Activated naive CD8-positive, alpha-beta T cell treated with anti-CD3 and anti-CD28 coated beads, Interleukin-2, amount 10 ng/mL, durations not matched to agents 7 days and 5 days (primary cell): ENCODE data around the gene RPS6KA4. TPM values are rescaled to one million over a fixed set of nuclear protein-coding genes. Genes with fewer than 3 reads are reported as not detected.

Experiments used
- ATAC-seq: fragments of 150-1000 bp; cut with Tn5 transposase; one replicate; pipeline ENCODE4 v1.10.0; 2021; ENCODE audit warnings: low read depth, moderate library complexity
- POLR2A ChIA-PET: fragments of 350-600 bp; sonication (Branson Sonifier 250); formaldehyde crosslinking; loops from one replicate; lab custom pipeline; 2021; ENCODE audit warnings: antibody characterized with exemption; lab: Charles Lee
- DNase-seq: peaks from one replicate; pipeline ENCODE4 v3.0.0; 2021
- H3K27ac Mint-ChIP-seq: one replicate; pipeline ENCODE4 v1.8.0; 2022; ENCODE audit warnings: mild to moderate bottlenecking, mixed read lengths
- H3K27me3 Mint-ChIP-seq: one replicate; pipeline ENCODE4 v1.8.0; 2022; ENCODE audit warnings: mild to moderate bottlenecking, moderate library complexity, mixed read lengths
- H3K36me3 Mint-ChIP-seq: one replicate; pipeline ENCODE4 v1.8.0; 2021; ENCODE audit warnings: mild to moderate bottlenecking, mixed read lengths
- H3K4me1 Mint-ChIP-seq: one replicate; pipeline ENCODE4 v1.8.0; 2021; ENCODE audit warnings: mixed read lengths
- H3K4me3 Mint-ChIP-seq: one replicate; pipeline ENCODE4 v1.8.0; 2022; ENCODE audit warnings: mild to moderate bottlenecking, moderate library complexity, mixed read lengths
- H3K9me3 Mint-ChIP-seq: one replicate; pipeline ENCODE4 v1.8.0; 2021; ENCODE audit warnings: mixed read lengths
- total RNA-seq, 2 experiments: library from RNA; stranded (reverse); gene quantifications; one replicate each; pipeline ENCODE4 v1.2.3, GENCODE V29; 2021

The RPS6KA4 gene
- total RNA-seq, 2 experiments from 2014 or later: 32.4 to 33.9 TPM

- H3K27ac Mint-ChIP-seq: no peak overlapping the region
- POLR2A ChIA-PET: interaction anchor here (0.7 kb wide), 1 partner anchor 27 kb away, joined by 3 read pairs; no protein-coding TSS in a partner anchor
- ATAC-seq (no peak), DNase-seq (no peak)
- peaks cover 30% of the 10 kb centered on the region for H3K36me3 Mint-ChIP-seq
- no peak overlapping the region for H3K4me3 Mint-ChIP-seq
- no peaks in the 10 kb centered on the region for H3K27me3 Mint-ChIP-seq
- H3K4me1 Mint-ChIP-seq: peaks cover 14% of the 10 kb centered on the region
- no peaks in the 10 kb centered on the region for H3K9me3 Mint-ChIP-seq
Measured at GRCh38 chr11:64364911-64365310, 5.9 kb downstream of the RPS6KA4 start.

DNA sequence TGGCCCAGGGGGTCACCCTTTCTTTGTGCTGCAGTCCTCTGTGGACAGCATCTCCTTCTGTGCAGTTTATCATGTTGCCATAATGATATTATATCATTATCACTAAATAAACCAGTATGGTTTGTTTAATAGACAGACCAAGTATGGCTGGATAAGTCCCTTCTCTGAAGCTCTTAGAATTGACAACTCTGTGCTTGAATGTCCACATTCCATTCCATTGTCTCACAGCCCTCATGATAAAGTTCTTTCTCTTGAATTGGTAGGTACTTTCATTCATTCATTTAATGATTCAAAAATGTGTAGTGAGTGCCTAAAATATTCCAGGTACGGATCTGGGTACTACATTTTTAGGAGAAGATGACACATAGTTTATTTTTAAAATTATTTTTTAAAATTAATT, 7.8 kb downstream of the RPS6KA4 start:
- Mint-ChIP-seq H3K4me3 (no peak overlapping the region), H3K9me3 (no peaks in the 10 kb centered on the region), H3K4me1 (peaks cover 6% of the 10 kb centered on the region), H3K27me3 (no peaks in the 10 kb centered on the region), H3K27ac (no peak overlapping the region), H3K36me3 (peaks cover 31% of the 10 kb centered on the region)
- POLR2A ChIA-PET: no interaction called here
- DNase-seq (no peak), ATAC-seq (no peak)

- Mint-ChIP-seq H3K4me1 (peaks cover 3% of the 10 kb centered on the region), H3K9me3 (no peaks in the 10 kb centered on the region), H3K4me3 (no peak overlapping the region), H3K27me3 (no peaks in the 10 kb centered on the region), H3K36me3 (peaks cover 25% of the 10 kb centered on the region), H3K27ac (no peak overlapping the region)
- DNase-seq (no peak), ATAC-seq (no peak)
- POLR2A ChIA-PET: no interaction called here
Measured at GRCh38 chr11:64367931-64368672, 9.1 kb downstream of the RPS6KA4 start.

- Mint-ChIP-seq H3K9me3 (no peaks in the 10 kb centered on the region), H3K4me1 (peaks cover 3% of the 10 kb centered on the region), H3K36me3 (peaks cover 20% of the 10 kb centered on the region), H3K4me3 (no peak overlapping the region), H3K27me3 (no peaks in the 10 kb centered on the region), H3K27ac (no peak overlapping the region)
- ATAC-seq: no peak
- POLR2A ChIA-PET: no interaction called here
- no peak for DNase-seq
Measured at GRCh38 chr11:64368673-64369074, 9.7 kb downstream of the RPS6KA4 start.

DNA sequence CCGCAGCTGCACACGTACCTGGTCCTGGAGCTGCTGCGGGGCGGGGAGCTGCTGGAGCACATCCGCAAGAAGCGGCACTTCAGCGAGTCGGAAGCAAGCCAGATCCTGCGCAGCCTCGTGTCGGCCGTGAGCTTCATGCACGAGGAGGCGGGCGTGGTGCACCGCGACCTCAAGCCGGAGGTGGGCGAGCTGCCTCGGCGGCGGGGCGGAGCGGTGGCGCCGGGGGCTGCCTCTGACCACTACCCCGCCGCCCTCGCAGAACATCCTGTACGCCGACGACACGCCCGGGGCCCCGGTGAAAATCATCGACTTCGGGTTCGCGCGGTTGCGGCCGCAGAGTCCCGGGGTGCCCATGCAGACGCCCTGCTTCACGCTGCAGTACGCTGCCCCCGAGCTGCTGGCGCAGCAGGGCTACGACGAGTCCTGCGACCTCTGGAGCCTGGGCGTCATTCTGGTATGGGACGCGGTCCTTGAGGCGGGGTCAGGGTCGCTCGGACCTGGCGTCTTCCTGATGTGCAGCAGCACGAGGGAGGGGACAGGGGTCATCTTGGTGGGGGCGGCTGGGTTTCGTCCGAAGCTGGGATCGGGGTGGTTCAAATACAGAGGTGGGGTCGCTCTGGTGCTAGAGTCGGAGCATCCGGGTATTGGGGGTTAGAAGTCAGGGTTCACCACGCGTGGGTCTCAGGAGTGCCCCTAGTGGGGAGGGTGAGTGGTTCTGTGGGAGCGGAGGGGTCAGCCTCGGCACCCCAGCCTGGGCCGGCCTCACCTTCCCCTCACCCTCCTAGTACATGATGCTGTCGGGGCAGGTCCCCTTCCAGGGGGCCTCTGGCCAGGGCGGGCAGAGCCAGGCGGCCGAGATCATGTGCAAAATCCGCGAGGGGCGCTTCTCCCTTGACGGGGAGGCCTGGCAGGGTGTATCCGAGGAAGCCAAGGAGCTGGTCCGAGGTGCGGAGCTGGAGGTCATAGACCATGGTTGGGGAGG, 10.8 kb downstream of the RPS6KA4 start:
- Mint-ChIP-seq H3K36me3 (peaks cover 19% of the 10 kb centered on the region), H3K4me1 (no peaks in the 10 kb centered on the region), H3K4me3 (no peak overlapping the region), H3K9me3 (no peaks in the 10 kb centered on the region), H3K27ac (no peak overlapping the region), H3K27me3 (no peaks in the 10 kb centered on the region)
- ATAC-seq (no peak), DNase-seq (no peak)
- POLR2A ChIA-PET: no interaction called here

DNA sequence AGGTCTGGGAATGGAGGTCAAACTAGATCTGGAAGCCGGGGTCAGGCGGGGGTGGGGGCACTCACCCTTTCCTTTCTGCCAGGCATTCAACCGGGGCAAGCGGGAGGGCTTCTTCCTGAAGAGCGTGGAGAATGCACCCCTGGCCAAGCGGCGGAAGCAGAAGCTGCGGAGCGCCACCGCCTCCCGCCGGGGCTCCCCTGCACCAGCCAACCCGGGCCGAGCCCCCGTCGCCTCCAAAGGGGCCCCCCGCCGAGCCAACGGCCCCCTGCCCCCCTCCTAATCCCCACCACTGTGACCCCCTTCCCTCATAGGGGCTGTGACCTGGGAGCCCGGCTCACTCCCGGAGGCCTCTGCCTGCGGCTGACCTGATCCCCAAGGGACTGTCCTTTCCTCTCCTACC, 12.2 kb downstream of the RPS6KA4 start:
- ATAC-seq (no peak), DNase-seq (no peak)
- Mint-ChIP-seq H3K27ac (no peak overlapping the region), H3K9me3 (no peaks in the 10 kb centered on the region), H3K4me3 (no peak overlapping the region), H3K36me3 (peaks cover 14% of the 10 kb centered on the region), H3K4me1 (no peaks in the 10 kb centered on the region), H3K27me3 (no peaks in the 10 kb centered on the region)
- POLR2A ChIA-PET: no interaction called here

DNA sequence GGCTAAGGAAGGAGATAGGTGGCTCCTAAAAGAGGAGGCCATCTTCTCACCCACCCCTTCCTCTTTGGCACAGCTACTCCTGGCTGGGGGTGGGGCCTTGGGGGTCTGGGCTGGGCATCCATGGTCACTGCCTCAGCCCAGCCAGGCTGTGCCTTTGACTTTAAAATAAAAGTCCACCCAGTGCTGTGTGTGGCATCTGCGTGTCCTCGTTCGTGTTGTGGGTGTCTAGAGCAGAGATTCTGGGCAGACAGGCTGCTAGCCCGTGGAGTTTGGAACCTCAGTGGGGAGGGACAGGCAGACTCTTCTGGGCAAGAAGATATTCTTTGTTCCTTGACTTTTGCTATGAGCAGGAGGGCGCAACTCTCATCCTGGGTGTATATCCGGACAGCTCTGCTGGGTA, 13.1 kb downstream of the RPS6KA4 start:
- POLR2A ChIA-PET: interaction anchor here (0.6 to 1.5 kb wide), 2 partner anchors 12 to 433 kb away, joined by 3 to 4 read pairs; partner anchors contain the start of gene NAA40

GRCh38 chr11:64372802-64373597, 14.0 kb downstream of the RPS6KA4 start:
- H3K27me3 Mint-ChIP-seq: no peaks in the 10 kb centered on the region
- POLR2A ChIA-PET: interaction anchor here (1.5 kb wide), 1 partner anchor 13 kb away, joined by 4 read pairs; no protein-coding TSS in a partner anchor
- H3K9me3 Mint-ChIP-seq: no peaks in the 10 kb centered on the region
- no peak overlapping the region for H3K4me3 Mint-ChIP-seq
- DNase-seq (no peak), ATAC-seq (no peak)
- H3K27ac Mint-ChIP-seq: no peak overlapping the region
- H3K4me1 Mint-ChIP-seq: no peaks in the 10 kb centered on the region
- H3K36me3 Mint-ChIP-seq: peaks cover 10% of the 10 kb centered on the region

More for the DNA sequence above, 13.1 kb downstream of the RPS6KA4 start:
- Mint-ChIP-seq H3K36me3 (peaks cover 10% of the 10 kb centered on the region), H3K4me1 (no peaks in the 10 kb centered on the region), H3K9me3 (no peaks in the 10 kb centered on the region), H3K4me3 (no peak overlapping the region), H3K27ac (no peak overlapping the region), H3K27me3 (no peaks in the 10 kb centered on the region)
- ATAC-seq (no peak), DNase-seq (no peak)

DNA sequence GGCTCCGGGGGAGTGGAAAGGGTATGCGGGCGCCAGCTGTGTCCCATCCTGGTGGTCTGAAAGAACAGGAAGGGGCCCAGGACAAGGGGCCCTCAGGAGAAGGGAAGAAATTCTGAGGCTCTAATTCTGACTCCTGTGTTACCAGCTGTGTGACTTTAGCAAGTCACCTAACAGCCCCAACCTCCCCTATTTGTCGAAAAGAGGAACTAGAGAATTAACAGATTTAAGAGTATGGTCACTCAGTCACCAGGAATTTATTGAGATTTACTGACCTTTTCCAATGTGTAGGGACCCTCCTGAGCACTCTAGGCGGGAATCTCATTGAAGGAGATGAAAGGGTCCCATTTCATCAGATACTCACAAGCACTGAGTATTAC, 14.6 kb downstream of the RPS6KA4 start:
- H3K4me3 Mint-ChIP-seq: no peak overlapping the region
- DNase-seq (no peak), ATAC-seq (no peak)
- H3K36me3 Mint-ChIP-seq: peaks cover 10% of the 10 kb centered on the region
- H3K27ac Mint-ChIP-seq: no peak overlapping the region
- no peaks in the 10 kb centered on the region for H3K9me3 Mint-ChIP-seq
- POLR2A ChIA-PET: interaction anchor here (1.5 kb wide), 1 partner anchor 13 kb away, joined by 4 read pairs; no protein-coding TSS in a partner anchor
- no peaks in the 10 kb centered on the region for H3K27me3 Mint-ChIP-seq
- no peaks in the 10 kb centered on the region for H3K4me1 Mint-ChIP-seq

- Mint-ChIP-seq H3K4me3 (no peak overlapping the region), H3K27ac (no peak overlapping the region), H3K9me3 (no peaks in the 10 kb centered on the region), H3K36me3 (no peaks in the 10 kb centered on the region), H3K4me1 (no peaks in the 10 kb centered on the region), H3K27me3 (no peaks in the 10 kb centered on the region)
- POLR2A ChIA-PET: no interaction called here
- DNase-seq (no peak), ATAC-seq (no peak)
Measured at GRCh38 chr11:64376071-64376470, 17.1 kb downstream of the RPS6KA4 start.

GRCh38 chr11:64378335-64378880, 19.4 kb downstream of the RPS6KA4 start:
- DNase-seq (no peak), ATAC-seq (no peak)
- Mint-ChIP-seq H3K4me3 (no peak overlapping the region), H3K36me3 (no peaks in the 10 kb centered on the region), H3K27me3 (peaks cover 4% of the 10 kb centered on the region), H3K27ac (no peak overlapping the region), H3K4me1 (no peaks in the 10 kb centered on the region), H3K9me3 (no peaks in the 10 kb centered on the region)
- POLR2A ChIA-PET: no interaction called here

GRCh38 chr11:64379160-64379559, 20.2 kb downstream of the RPS6KA4 start:
- H3K4me3 Mint-ChIP-seq: no peak overlapping the region
- no peaks in the 10 kb centered on the region for H3K36me3 Mint-ChIP-seq
- H3K9me3 Mint-ChIP-seq: no peaks in the 10 kb centered on the region
- peaks cover 4% of the 10 kb centered on the region for H3K27me3 Mint-ChIP-seq
- ATAC-seq (no peak), DNase-seq (no peak)
- H3K4me1 Mint-ChIP-seq: no peaks in the 10 kb centered on the region
- no peak overlapping the region for H3K27ac Mint-ChIP-seq
- POLR2A ChIA-PET: no interaction called here
